NB4 (cell line): ENCODE results near the gene RNPC3.
A peak's percentile ranks its signal among the peaks of the same experiment; 100 is the strongest.

Experiments
- DNase-seq: peaks from one replicate; pipeline ENCODE4 v3.0.0; 2010; ENCODE audit warnings: low read depth
- H3K4me3 ChIP-seq: one replicate; pipeline ENCODE4 v1.5.1; 2011; ENCODE audit warnings: mild to moderate bottlenecking, low read depth, low read length, moderate library complexity
- CTCF ChIP-seq: IDR thresholded peaks from one replicate; pipeline ENCODE4 v1.5.1; 2012; ENCODE audit warnings: low read depth, low read length
- MAX ChIP-seq: IDR thresholded peaks from 2 replicates; pipeline ENCODE4 v1.6.1; 2011; ENCODE audit warnings: low read depth, low read length
- MYC ChIP-seq: IDR thresholded peaks from 2 replicates; pipeline ENCODE4 v1.6.1; 2011; ENCODE audit warnings: low read depth, low read length
- POLR2A ChIP-seq: IDR thresholded peaks from 2 replicates; pipeline ENCODE4 v1.6.1; 2011; ENCODE audit warnings: mild to moderate bottlenecking; ENCODE audit not compliant: insufficient read length; ENCODE audit errors: extremely low read depth

RNPC3 gene

GRCh38 chr1:103497404-103497803 lies 28.1 kb upstream of the RNPC3 start:
- no peak overlapping the region for H3K4me3 ChIP-seq
- DNase-seq, result no peak
- TF ChIP-seq MYC (no peak), POLR2A (no peak), CTCF (no peak), MAX (no peak)

- H3K4me3 ChIP-seq, result no peak overlapping the region
- TF ChIP-seq MYC (no peak), POLR2A (no peak), MAX (no peak), CTCF (no peak)
- DNase-seq, result no peak
Observed at GRCh38 chr1:103509250-103509649, 16.2 kb upstream of the RNPC3 start.

- DNase-seq, result no peak
- no peak overlapping the region for H3K4me3 ChIP-seq
- TF ChIP-seq CTCF, result no peak
- no peak for TF ChIP-seq POLR2A
- no peak for TF ChIP-seq MYC
- no peak for TF ChIP-seq MAX
Observed at GRCh38 chr1:103513711-103514110, 11.8 kb upstream of the RNPC3 start.

GRCh38 chr1:103514920-103515503 lies 10.5 kb upstream of the RNPC3 start:
- TF ChIP-seq CTCF, result peak; percentile 38
- no peak for TF ChIP-seq MAX
- TF ChIP-seq POLR2A, result no peak
- no peak for TF ChIP-seq MYC
- peak; percentile 57 for DNase-seq
- H3K4me3 ChIP-seq, result no peak overlapping the region

- no peak overlapping the region for H3K4me3 ChIP-seq
- TF ChIP-seq POLR2A (no peak), MAX (no peak), MYC (no peak), CTCF (no peak)
- no peak for DNase-seq
Observed at GRCh38 chr1:103516283-103516682, 9.2 kb upstream of the RNPC3 start.

GRCh38 chr1:103516693-103517092 lies 8.8 kb upstream of the RNPC3 start:
- no peak overlapping the region for H3K4me3 ChIP-seq
- TF ChIP-seq MAX (no peak), POLR2A (no peak), CTCF (no peak), MYC (no peak)
- no peak for DNase-seq
